Liver (tissue), 9 donors: ENCODE results near the gene ZNF436. TPM values are rescaled to one million over a fixed set of nuclear protein-coding genes. Genes with fewer than 3 reads are reported as not detected.

Experiments
- DNase-seq: peaks from one replicate; pipeline ENCODE4 v3.0.0-alpha.2; 2017; ENCODE audit warnings: low spot score
- H3K27ac ChIP-seq, 2 donors: one replicate each; pipeline ENCODE4 v1.7.0; 2013; ENCODE audit warnings: inconsistent platforms in 2 of 2, low read length in 2 of 2, control low read depth in 1 of 2, low read depth in 1 of 2, mild to moderate bottlenecking in 1 of 2
- H3K27me3 ChIP-seq, 4 donors: one replicate each; pipeline versions ENCODE4 v1.6.1 to v1.7.0; 2013; ENCODE audit warnings: low read length in 3 of 4, inconsistent platforms in 1 of 4, mild to moderate bottlenecking in 1 of 4, moderate library complexity in 1 of 4; ENCODE audit not compliant: control insufficient read depth in 4 of 4, insufficient read depth in 4 of 4
- H3K36me3 ChIP-seq, 4 donors: one replicate each; pipeline versions ENCODE4 v1.6.1 to v1.7.0; 2013; ENCODE audit warnings: low read length in 3 of 4, mild to moderate bottlenecking in 3 of 4, low read depth in 1 of 4, moderate library complexity in 1 of 4; ENCODE audit not compliant: control insufficient read depth in 4 of 4, insufficient read depth in 3 of 4
- H3K4me1 ChIP-seq, 4 donors: one replicate each; pipeline versions ENCODE4 v1.6.1 to v1.7.0; 2013; ENCODE audit warnings: low read length in 3 of 4, mild to moderate bottlenecking in 3 of 4, moderate library complexity in 1 of 4; ENCODE audit not compliant: control insufficient read depth in 4 of 4, insufficient read depth in 4 of 4
- H3K4me3 ChIP-seq, 3 donors: one replicate each; pipeline versions ENCODE4 v1.6.1 to v1.7.0; 2013; ENCODE audit warnings: low read length in 3 of 3, control low read depth in 1 of 3, low read depth in 1 of 3, mild to moderate bottlenecking in 1 of 3
- H3K9ac ChIP-seq, 2 donors: one replicate each; pipeline ENCODE4 v1.7.0; 2013; ENCODE audit warnings: low read length in 2 of 2, mild to moderate bottlenecking in 2 of 2, moderate library complexity in 2 of 2, control low read depth in 1 of 2, low read depth in 1 of 2
- H3K9me3 ChIP-seq, 4 donors: one replicate each; pipeline versions ENCODE4 v1.6.1 to v1.7.0; 2013; ENCODE audit warnings: low read length in 3 of 4; ENCODE audit not compliant: control insufficient read depth in 4 of 4
- CTCF ChIP-seq: fragments of 150-350 bp; IDR thresholded peaks from 2 replicates; pipeline ENCODE4 v1.5.1; 2017; ENCODE audit warnings: improper control_type of control experiment, low read depth, low read length; ENCODE audit not compliant: missing input control
- GABPA ChIP-seq, 2 donors: IDR thresholded peaks in 1 of 2; conservative IDR thresholded peaks in 1 of 2; 2 replicates each; pipeline ENCODE4 v1.6.1; 2016; ENCODE audit warnings: antibody characterized with exemption in 2 of 2, mild to moderate bottlenecking in 1 of 2, moderate library complexity in 1 of 2
- HNF4A ChIP-seq, 2 donors: conservative IDR thresholded peaks; 2 replicates each; pipeline ENCODE4 v1.6.1; 2016; ENCODE audit warnings: antibody characterized with exemption in 2 of 2, mild to moderate bottlenecking in 2 of 2
- HNF4G ChIP-seq: IDR thresholded peaks from 2 replicates; pipeline ENCODE4 v1.6.1; 2016; ENCODE audit warnings: antibody characterized with exemption
- JUND ChIP-seq, 2 donors: IDR thresholded peaks; 2 replicates each; pipeline ENCODE4 v1.6.1; 2016; ENCODE audit warnings: antibody characterized with exemption in 2 of 2
- MAX ChIP-seq: IDR thresholded peaks from 2 replicates; pipeline ENCODE4 v1.6.1; 2016; ENCODE audit warnings: antibody characterized with exemption
- NR2F2 ChIP-seq: IDR thresholded peaks from 2 replicates; pipeline ENCODE4 v1.6.1; 2016; ENCODE audit warnings: antibody characterized with exemption
- REST ChIP-seq: IDR thresholded peaks from 2 replicates; pipeline ENCODE4 v1.6.1; 2016; ENCODE audit warnings: antibody characterized with exemption, mild to moderate bottlenecking
- ZBTB33 ChIP-seq: IDR thresholded peaks from 2 replicates; pipeline ENCODE4 v1.6.1; 2016; ENCODE audit warnings: antibody characterized with exemption
- WGBS: extraction: QIAGEN DNeasy Blood & Tissue Kit; methylation state at CpG from one replicate; pipeline ENCODE4 v1.1.7; 2013; 5-methylcytosine and 5-hydroxymethylcytosine counted together
- polyA plus RNA-seq, 2 donors: library from polyadenylated mRNA; stranded (reverse) in 1 of 2; unstranded in 1 of 2; fragments of 200-250 nt in 1 of 2; fragments of >200 nt in 1 of 2; fragmentation: Nextera tagmentation in 1 of 2; extraction: Ambion mirVana in 1 of 2; gene quantifications; one replicate each; pipeline versions ENCODE4 v1.2.1 to v1.2.3, GENCODE V29; 2013 to 2015
- total RNA-seq, 2 donors: library from RNA; depleted of rRNA; stranded (reverse); fragments of >200 nt; gene quantifications; one replicate each; pipeline ENCODE4 v1.2.3, GENCODE V29; 2014
- donor health status: healthy.
- donor health status: healthy.
- donor health status: healthy.
- donor health status: healthy.
- donor health status: healthy.

ZNF436 gene
- total and polyA plus RNA-seq, 4 donors = 1.3 to 8.0 (median 3.7) TPM

GRCh38 chr1:23403355-23403734 is 33.7 kb upstream of the ZNF436 start:
- Histone ChIP-seq H3K4me1 (peaks cover 7 to 10% (median 8%) of the 10 kb centered on the region in 4 donors), H3K9ac (no peak overlapping the region), H3K4me3 (no peak overlapping the region), H3K27me3 (no peaks in the 10 kb centered on the region), H3K9me3 (no peaks in the 10 kb centered on the region), H3K27ac (peak overlapping the region; percentile 2 to 36), H3K36me3 (peaks cover 2 to 44% (median 12%) of the 10 kb centered on the region in 4 donors)
- TF ChIP-seq MAX (no peak), HNF4G (no peak), HNF4A (conservative IDR thresholded peaks at IDR 0.05) (no peak), ZBTB33 (no peak), NR2F2 (no peak), CTCF (no peak)
- 87% methylated on average over 4 of the region's 4 CpGs for WGBS
- no peak for DNase-seq

GRCh38 chr1:23403038-23403336 is 33.4 kb upstream of the ZNF436 start:
- peaks cover 7 to 10% (median 8%) of the 10 kb centered on the region in 4 donors for H3K4me1 ChIP-seq
- H3K27me3 ChIP-seq = no peaks in the 10 kb centered on the region
- TF ChIP-seq JUND (IDR thresholded peaks at IDR 0.05) = peak in 1 of 2 donors; percentile 47
- TF ChIP-seq GABPA (IDR thresholded peaks at IDR 0.05 in 1 of 2, conservative IDR thresholded peaks at IDR 0.05 in 1 of 2) = no peak
- TF ChIP-seq REST = no peak
- H3K36me3 ChIP-seq = peaks cover 0 to 43% (median 11%) of the 10 kb centered on the region in 4 donors
- no peak for DNase-seq
- no peak overlapping the region for H3K9ac ChIP-seq
- no peak overlapping the region for H3K4me3 ChIP-seq
- WGBS = 50% methylated on average over 6 of the region's 6 CpGs
- H3K9me3 ChIP-seq = no peaks in the 10 kb centered on the region
- peak overlapping the region in 1 of 2 donors; percentile 2 for H3K27ac ChIP-seq
